SU-DHL-6 (cell line): Measurements from ENCODE around the gene CCL25.
"Not testable (repeated sequence)": the region's sequence is repeated elsewhere in the genome, so short reads cannot be mapped to it uniquely, and the experiment has no call there.

ENCODE experiments used
- H2AFZ ChIP-seq: fragments of 200-600 bp; sonication (generic); 2 replicates; pipeline ENCODE4 v1.6.1; 2014; ENCODE audit warnings: low read depth, mild to moderate bottlenecking, moderate library complexity, mixed read lengths, antibody characterized with exemption, low read length; ENCODE audit not compliant: severe bottlenecking
- H3F3A ChIP-seq: fragments of 200-600 bp; shearing (Covaris generic); 2 replicates; pipeline ENCODE4 v1.6.0; 2016; ENCODE audit warnings: antibody characterized with exemption, mild to moderate bottlenecking; ENCODE audit not compliant: insufficient read depth
- H3K27ac ChIP-seq: fragments of 200-600 bp; sonication (generic); 2 replicates; pipeline ENCODE4 v1.5.1; 2016; ENCODE audit warnings: low read depth, mild to moderate bottlenecking, low read length, moderate library complexity, mixed read lengths
- H3K27me3 ChIP-seq: fragments of 200-600 bp; sonication (generic), shearing (Covaris generic); 2 replicates; pipeline ENCODE4 v1.6.0; 2014; ENCODE audit warnings: mild to moderate bottlenecking, low read length
- H3K36me3 ChIP-seq: fragments of 200-600 bp; sonication (generic); 2 replicates; pipeline ENCODE4 v1.6.1; 2014; ENCODE audit warnings: mild to moderate bottlenecking, low read length, mixed read lengths
- H3K4me2 ChIP-seq: fragments of 300-600, 200-600 bp; shearing (Covaris generic), sonication (generic); 2 replicates; pipeline ENCODE4 v1.6.0; 2014; ENCODE audit warnings: low read length, low read depth, mild to moderate bottlenecking; ENCODE audit not compliant: poor library complexity, severe bottlenecking
- H3K4me3 ChIP-seq: fragments of 200-600 bp; sonication (generic); 2 replicates; pipeline ENCODE4 v1.5.1; 2014; ENCODE audit warnings: antibody characterized with exemption, low read length, mild to moderate bottlenecking, mixed read lengths; ENCODE audit not compliant: insufficient read depth, poor library complexity, severe bottlenecking
- H3K79me2 ChIP-seq: fragments of 200-600 bp; sonication (generic); 2 replicates; pipeline ENCODE4 v1.6.1; 2014; ENCODE audit warnings: mild to moderate bottlenecking, low read length, moderate library complexity; ENCODE audit not compliant: insufficient read depth
- H3K9ac ChIP-seq: fragments of 200-600 bp; sonication (generic); 2 replicates; pipeline ENCODE4 v1.7.0; 2014; ENCODE audit warnings: mild to moderate bottlenecking, low read length
- H3K9me2 ChIP-seq: fragments of 200-600 bp; sonication (generic); replicated peaks from 2 replicates; pipeline ENCODE4 v1.6.1; 2014; ENCODE audit warnings: low read length; ENCODE audit not compliant: insufficient read depth
- H3K9me3 ChIP-seq: fragments of 200-600 bp; sonication (generic); 2 replicates; pipeline ENCODE4 v1.6.1; 2014; ENCODE audit warnings: low read length, mixed read lengths; ENCODE audit not compliant: insufficient read depth
- H4K20me1 ChIP-seq: fragments of 200-600 bp; sonication (generic); 2 replicates; pipeline ENCODE4 v1.6.1; 2014; ENCODE audit warnings: low read depth, mild to moderate bottlenecking, antibody characterized with exemption, low read length, moderate library complexity, mixed read lengths
- EZH2phosphoT487 ChIP-seq: fragments of 200-600 bp; sonication (generic), shearing (Covaris generic); conservative IDR thresholded peaks from 2 replicates; pipeline ENCODE4 v1.6.1; 2018; ENCODE audit warnings: mild to moderate bottlenecking, antibody characterized with exemption, low read length, moderate library complexity, mixed read lengths
- TF ChIP-seq, protein P1 (sequence below): fragments of 200-600 bp; sonication (generic); IDR thresholded peaks from one replicate; pipeline ENCODE4 v1.5.1; 2017; ENCODE audit warnings: antibody characterized with exemption, mild to moderate bottlenecking, low read length, moderate library complexity; ENCODE audit not compliant: insufficient read depth, poor library complexity, severe bottlenecking

The CCL25 gene

DNA sequence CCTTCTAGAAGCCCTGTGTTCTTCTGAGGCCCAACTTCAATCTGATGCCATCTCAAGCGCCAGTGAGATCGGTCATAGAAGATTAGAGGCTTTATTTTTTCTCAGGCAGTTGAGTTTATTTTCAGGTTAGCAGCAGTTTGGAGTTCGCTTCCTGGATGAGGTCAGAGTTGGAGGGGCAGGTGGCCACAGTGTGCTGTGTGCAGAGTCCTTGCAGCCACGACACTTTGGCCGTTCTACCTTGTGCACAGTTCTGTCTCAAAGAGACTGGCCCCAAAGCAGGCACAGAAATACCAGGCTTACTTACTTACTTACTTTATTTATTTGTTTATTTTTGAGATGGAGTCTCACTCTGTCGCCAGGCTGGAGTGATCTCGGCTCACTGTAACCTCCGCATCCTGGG, 31.2 kb upstream of the CCL25 start:
- no peak for TF ChIP-seq EZH2phosphoT487
- TF ChIP-seq, protein P1, sequence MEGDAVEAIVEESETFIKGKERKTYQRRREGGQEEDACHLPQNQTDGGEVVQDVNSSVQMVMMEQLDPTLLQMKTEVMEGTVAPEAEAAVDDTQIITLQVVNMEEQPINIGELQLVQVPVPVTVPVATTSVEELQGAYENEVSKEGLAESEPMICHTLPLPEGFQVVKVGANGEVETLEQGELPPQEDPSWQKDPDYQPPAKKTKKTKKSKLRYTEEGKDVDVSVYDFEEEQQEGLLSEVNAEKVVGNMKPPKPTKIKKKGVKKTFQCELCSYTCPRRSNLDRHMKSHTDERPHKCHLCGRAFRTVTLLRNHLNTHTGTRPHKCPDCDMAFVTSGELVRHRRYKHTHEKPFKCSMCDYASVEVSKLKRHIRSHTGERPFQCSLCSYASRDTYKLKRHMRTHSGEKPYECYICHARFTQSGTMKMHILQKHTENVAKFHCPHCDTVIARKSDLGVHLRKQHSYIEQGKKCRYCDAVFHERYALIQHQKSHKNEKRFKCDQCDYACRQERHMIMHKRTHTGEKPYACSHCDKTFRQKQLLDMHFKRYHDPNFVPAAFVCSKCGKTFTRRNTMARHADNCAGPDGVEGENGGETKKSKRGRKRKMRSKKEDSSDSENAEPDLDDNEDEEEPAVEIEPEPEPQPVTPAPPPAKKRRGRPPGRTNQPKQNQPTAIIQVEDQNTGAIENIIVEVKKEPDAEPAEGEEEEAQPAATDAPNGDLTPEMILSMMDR: no peak
- Histone ChIP-seq H3K4me2 (no peak overlapping the region), H2AFZ (no peak overlapping the region), H3K36me3 (no peaks in the 10 kb centered on the region), H3K9me3 (no peaks in the 10 kb centered on the region), H4K20me1 (no peaks in the 10 kb centered on the region), H3K4me3 (no peak overlapping the region), H3K79me2 (no peaks in the 10 kb centered on the region), H3F3A (no peaks in the 10 kb centered on the region), H3K9me2 (no peaks in the 10 kb centered on the region), H3K27ac (no peak overlapping the region), H3K27me3 (no peaks in the 10 kb centered on the region), H3K9ac (no peak overlapping the region)

DNA sequence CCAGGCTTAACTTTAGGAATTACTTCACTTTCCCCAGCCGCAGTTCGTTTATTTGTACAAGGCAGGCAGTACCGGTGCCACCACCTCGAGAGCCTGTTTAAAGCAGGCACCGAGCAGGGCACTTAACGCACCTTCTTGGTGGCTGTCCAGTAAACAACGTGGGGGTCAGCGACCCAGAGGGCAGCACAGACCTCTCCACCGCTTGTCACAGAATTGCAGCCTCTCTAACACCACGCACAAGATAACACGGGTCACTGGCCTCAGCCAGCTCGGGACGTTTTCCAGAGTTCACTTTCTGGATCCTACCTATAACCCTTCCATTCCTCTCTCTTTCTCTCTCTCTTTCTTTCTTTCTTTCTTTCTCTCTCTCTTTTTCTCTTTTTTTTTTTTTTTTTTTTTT, 30.3 kb upstream of the CCL25 start:
- Histone ChIP-seq H3K27me3 (no peaks in the 10 kb centered on the region), H4K20me1 (no peaks in the 10 kb centered on the region), H3K9ac (no peak overlapping the region), H3K36me3 (no peaks in the 10 kb centered on the region), H3K79me2 (no peaks in the 10 kb centered on the region), H3K9me3 (no peaks in the 10 kb centered on the region), H3K27ac (no peak overlapping the region), H3F3A (no peaks in the 10 kb centered on the region), H3K4me3 (no peak overlapping the region), H3K9me2 (no peaks in the 10 kb centered on the region), H3K4me2 (no peak overlapping the region), H2AFZ (no peak overlapping the region)
- TF ChIP-seq, protein P1: no peak
- TF ChIP-seq EZH2phosphoT487: no peak

DNA sequence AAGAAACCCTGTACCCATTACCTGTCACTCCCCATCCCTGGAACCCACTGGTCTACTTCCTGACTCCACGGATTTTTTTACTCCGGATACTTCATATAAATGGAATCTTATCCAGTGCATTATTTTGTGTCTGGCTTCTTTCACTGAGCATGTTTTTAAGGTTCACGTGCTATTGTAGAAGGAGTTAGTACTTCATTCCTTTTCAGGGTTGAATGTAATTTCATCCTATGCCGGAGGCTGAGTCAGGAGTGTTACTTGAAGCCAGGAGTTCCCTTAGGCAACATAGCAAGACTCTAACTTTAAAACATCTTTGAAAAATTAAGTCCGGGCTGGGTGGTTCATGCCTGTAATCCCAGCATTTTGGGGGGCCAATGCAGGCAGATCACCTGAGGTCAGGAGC, 29.2 kb upstream of the CCL25 start:
- H3K9me3 ChIP-seq: no peaks in the 10 kb centered on the region
- H2AFZ ChIP-seq: no peak overlapping the region
- H4K20me1 ChIP-seq: no peaks in the 10 kb centered on the region
- no peaks in the 10 kb centered on the region for H3F3A ChIP-seq
- H3K79me2 ChIP-seq: no peaks in the 10 kb centered on the region
- no peak overlapping the region for H3K4me3 ChIP-seq
- no peaks in the 10 kb centered on the region for H3K27me3 ChIP-seq
- H3K4me2 ChIP-seq: no peak overlapping the region
- H3K9me2 ChIP-seq: no peaks in the 10 kb centered on the region
- H3K9ac ChIP-seq: no peak overlapping the region
- H3K36me3 ChIP-seq: no peaks in the 10 kb centered on the region
- H3K27ac ChIP-seq: no peak overlapping the region
- no peak for TF ChIP-seq EZH2phosphoT487
- TF ChIP-seq, protein P1: no peak

DNA sequence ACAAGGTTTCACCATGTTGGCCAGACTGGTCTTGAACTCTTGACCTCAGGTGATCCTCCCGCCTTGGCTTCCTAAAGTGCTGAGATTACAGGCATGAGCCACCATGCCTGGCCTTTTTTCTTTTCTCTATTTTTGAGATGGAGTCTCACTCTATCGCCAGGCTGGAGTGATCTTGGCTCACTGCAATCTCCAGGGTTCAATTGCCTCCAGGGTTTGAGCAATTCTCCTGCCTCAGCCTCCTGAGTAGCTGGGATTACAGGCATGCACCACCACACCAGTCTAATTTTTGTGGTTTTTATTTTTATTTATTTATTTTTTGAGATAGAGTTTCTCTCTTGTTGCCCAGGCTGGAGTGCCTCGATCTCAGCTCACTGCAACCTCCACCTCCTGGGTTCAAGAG, 28.3 kb upstream of the CCL25 start:
- H3K9ac ChIP-seq, H3K4me3 ChIP-seq, H3K27ac ChIP-seq, H3K9me3 ChIP-seq, H3F3A ChIP-seq, H4K20me1 ChIP-seq, H2AFZ ChIP-seq, H3K4me2 ChIP-seq, H3K27me3 ChIP-seq, H3K36me3 ChIP-seq, H3K79me2 ChIP-seq, H3K9me2 ChIP-seq: not testable (repeated sequence)
